CD4-positive, alpha-beta T cell (primary cell): Measurements from ENCODE around the gene MPRIP. TPM values are rescaled to one million over a fixed set of nuclear protein-coding genes. Genes with fewer than 3 reads are reported as not detected.
"Not testable (repeated sequence)": the region's sequence is repeated elsewhere in the genome, so short reads cannot be mapped to it uniquely, and the experiment has no call there.

Source experiments
- ATAC-seq: fragments of 200-7000 bp; cut with Tn5 transposase; one replicate; pipeline ENCODE4 v1.10.0; 2022; ENCODE audit warnings: mild to moderate bottlenecking; ENCODE audit not compliant: poor library complexity
- CTCF ChIA-PET: fragments of 350-600 bp; sonication (Branson Sonifier 250); formaldehyde crosslinking; loops from one replicate; lab custom pipeline; 2021; ENCODE audit warnings: antibody characterized with exemption, inconsistent platforms; lab: Charles Lee
- POLR2A ChIA-PET: fragments of 350-600 bp; sonication (Branson Sonifier 250); formaldehyde crosslinking; loops from one replicate; lab custom pipeline; 2021; ENCODE audit warnings: antibody characterized with exemption, inconsistent platforms; lab: Charles Lee
- DNase-seq, 14 experiments: peaks; one replicate each; pipeline ENCODE4 v3.0.0-alpha.2; 2013 to 2020; ENCODE audit warnings: mixed read lengths in 2 of 14
- H3K27ac ChIP-seq, 2 donors: one replicate each; pipeline versions ENCODE4 v1.5.1 to v1.7.0; 2013; ENCODE audit warnings: low read length in 2 of 2, low read depth in 1 of 2, mild to moderate bottlenecking in 1 of 2
- H3K27me3 ChIP-seq, 2 experiments: 1 replicate in 1 of 2; 2 replicates in 1 of 2; pipeline versions ENCODE4 v1.6.1 to v1.7.0; 2013; ENCODE audit warnings: low read length in 2 of 2, control low read depth in 1 of 2, mild to moderate bottlenecking in 1 of 2, moderate library complexity in 1 of 2; ENCODE audit not compliant: insufficient read depth in 2 of 2, control insufficient read depth in 1 of 2
- H3K36me3 ChIP-seq: one replicate; pipeline ENCODE4 v1.6.1; 2013; ENCODE audit warnings: low read length, control low read depth; ENCODE audit not compliant: insufficient read depth
- H3K4me1 ChIP-seq: one replicate; pipeline ENCODE4 v1.6.1; 2013; ENCODE audit warnings: low read length, control low read depth; ENCODE audit not compliant: insufficient read depth
- H3K4me3 ChIP-seq: one replicate; pipeline ENCODE4 v1.5.1; 2013; ENCODE audit warnings: mild to moderate bottlenecking, low read length, moderate library complexity
- H3K9me3 ChIP-seq, 2 experiments: 1 replicate in 1 of 2; 2 replicates in 1 of 2; pipeline versions ENCODE4 v1.6.1 to v1.7.0; 2013; ENCODE audit warnings: low read length in 2 of 2, mild to moderate bottlenecking in 2 of 2, control low read depth in 1 of 2, moderate library complexity in 1 of 2; ENCODE audit not compliant: control insufficient read depth in 1 of 2, insufficient read depth in 1 of 2
- H3K27ac Mint-ChIP-seq: one replicate; pipeline ENCODE4 v1.8.0; 2020; ENCODE audit warnings: mixed read lengths
- H3K27me3 Mint-ChIP-seq: one replicate; pipeline ENCODE4 v1.8.0; 2021; ENCODE audit warnings: mixed read lengths
- H3K36me3 Mint-ChIP-seq: one replicate; pipeline ENCODE4 v1.8.0; 2021; ENCODE audit warnings: low read depth, mixed read lengths
- H3K4me1 Mint-ChIP-seq: one replicate; pipeline ENCODE4 v1.8.0; 2021; ENCODE audit warnings: low read depth, mixed read lengths
- H3K4me3 Mint-ChIP-seq: one replicate; pipeline ENCODE4 v1.8.0; 2020; ENCODE audit warnings: mild to moderate bottlenecking, mixed read lengths
- H3K9me3 Mint-ChIP-seq: one replicate; pipeline ENCODE4 v1.8.0; 2020; ENCODE audit warnings: mixed read lengths
- CTCF ChIP-seq: fragments of 200-600 bp; IDR thresholded peaks from one replicate; pipeline ENCODE4 v1.8.0; 2022; ENCODE audit warnings: antibody characterized with exemption, mild to moderate bottlenecking
- intact Hi-C, 2 experiments: fragments of 100-400 bp; cut with DNase I in 1 of 2; cut with micrococcal nuclease in 1 of 2; formaldehyde crosslinking; loops; one replicate each; pipeline versions ENCODE4 v1.15.1 to v1.9.0; 2023 to 2025; cut with DNase I, micrococcal nuclease
- total RNA-seq, 174 experiments: library from RNA in 2 of 174; stranded (reverse) in 2 of 174; gene quantifications; one replicate each; pipeline ENCODE4 v1.2.3 and lab custom pipeline; 2021 to 2026

MPRIP gene
- total RNA-seq, 2 experiments from 2014 or later = 176 to 188 TPM

- Histone ChIP-seq H3K4me3 (no peak overlapping the region), H3K36me3 (peaks cover 72% of the 10 kb centered on the region), H3K27me3 (no peaks in the 10 kb centered on the region), H3K27ac (no peak overlapping the region), H3K9me3 (no peaks in the 10 kb centered on the region), H3K4me1 (peaks cover 5% of the 10 kb centered on the region)
- no peak overlapping the region for H3K4me3 Mint-ChIP-seq
- POLR2A ChIA-PET = no interaction called here
- intact Hi-C loops = no loop called here
- no peaks in the 10 kb centered on the region for H3K27me3 Mint-ChIP-seq
- CTCF ChIA-PET = no interaction called here
- TF ChIP-seq CTCF = no peak
- no peaks in the 10 kb centered on the region for H3K4me1 Mint-ChIP-seq
- H3K27ac Mint-ChIP-seq = no peak overlapping the region
- ATAC-seq (no peak), DNase-seq (no peak)
- H3K36me3 Mint-ChIP-seq = peaks cover 69% of the 10 kb centered on the region
- no peaks in the 10 kb centered on the region for H3K9me3 Mint-ChIP-seq
Observed at GRCh38 chr17:17134051-17134956, 92.0 kb downstream of the MPRIP start.

GRCh38 chr17:17134957-17135333, 92.7 kb downstream of the MPRIP start:
- ATAC-seq = no peak
- intact Hi-C loops = no loop called here
- H3K27ac Mint-ChIP-seq = no peak overlapping the region
- ChIA-PET CTCF (no interaction called here), POLR2A (no interaction called here)
- no peak overlapping the region for H3K4me3 Mint-ChIP-seq
- Histone ChIP-seq H3K27me3 (no peaks in the 10 kb centered on the region), H3K4me1 (peaks cover 5% of the 10 kb centered on the region), H3K4me3 (no peak overlapping the region), H3K36me3 (peaks cover 74% of the 10 kb centered on the region), H3K9me3 (no peaks in the 10 kb centered on the region), H3K27ac (no peak overlapping the region)
- no peaks in the 10 kb centered on the region for H3K27me3 Mint-ChIP-seq
- H3K4me1 Mint-ChIP-seq = no peaks in the 10 kb centered on the region
- no peak for TF ChIP-seq CTCF
- peaks cover 65% of the 10 kb centered on the region for H3K36me3 Mint-ChIP-seq
- DNase-seq = no peak
- no peaks in the 10 kb centered on the region for H3K9me3 Mint-ChIP-seq

- H3K4me3 Mint-ChIP-seq, POLR2A ChIA-PET, H3K27ac Mint-ChIP-seq, H3K4me3 ChIP-seq, H3K4me1 Mint-ChIP-seq, DNase-seq, H3K27ac ChIP-seq, intact Hi-C loops, H3K27me3 Mint-ChIP-seq, H3K27me3 ChIP-seq, ATAC-seq, CTCF ChIA-PET, H3K9me3 Mint-ChIP-seq, H3K9me3 ChIP-seq: not testable (repeated sequence)
- Histone ChIP-seq H3K4me1 (peaks cover 12% of the 10 kb centered on the region), H3K36me3 (peaks cover 80% of the 10 kb centered on the region)
- H3K36me3 Mint-ChIP-seq = peaks cover 70% of the 10 kb centered on the region
Observed at GRCh38 chr17:17136221-17136620, 94.0 kb downstream of the MPRIP start.
